Epidermal melanocyte (primary cell): ENCODE data around the gene TNFRSF4.

Experiments used
- DNase-seq: peaks from one replicate; pipeline ENCODE4 v3.0.0; 2011; ENCODE audit warnings: low spot score; ENCODE audit not compliant: insufficient read length

TNFRSF4 gene

DNA sequence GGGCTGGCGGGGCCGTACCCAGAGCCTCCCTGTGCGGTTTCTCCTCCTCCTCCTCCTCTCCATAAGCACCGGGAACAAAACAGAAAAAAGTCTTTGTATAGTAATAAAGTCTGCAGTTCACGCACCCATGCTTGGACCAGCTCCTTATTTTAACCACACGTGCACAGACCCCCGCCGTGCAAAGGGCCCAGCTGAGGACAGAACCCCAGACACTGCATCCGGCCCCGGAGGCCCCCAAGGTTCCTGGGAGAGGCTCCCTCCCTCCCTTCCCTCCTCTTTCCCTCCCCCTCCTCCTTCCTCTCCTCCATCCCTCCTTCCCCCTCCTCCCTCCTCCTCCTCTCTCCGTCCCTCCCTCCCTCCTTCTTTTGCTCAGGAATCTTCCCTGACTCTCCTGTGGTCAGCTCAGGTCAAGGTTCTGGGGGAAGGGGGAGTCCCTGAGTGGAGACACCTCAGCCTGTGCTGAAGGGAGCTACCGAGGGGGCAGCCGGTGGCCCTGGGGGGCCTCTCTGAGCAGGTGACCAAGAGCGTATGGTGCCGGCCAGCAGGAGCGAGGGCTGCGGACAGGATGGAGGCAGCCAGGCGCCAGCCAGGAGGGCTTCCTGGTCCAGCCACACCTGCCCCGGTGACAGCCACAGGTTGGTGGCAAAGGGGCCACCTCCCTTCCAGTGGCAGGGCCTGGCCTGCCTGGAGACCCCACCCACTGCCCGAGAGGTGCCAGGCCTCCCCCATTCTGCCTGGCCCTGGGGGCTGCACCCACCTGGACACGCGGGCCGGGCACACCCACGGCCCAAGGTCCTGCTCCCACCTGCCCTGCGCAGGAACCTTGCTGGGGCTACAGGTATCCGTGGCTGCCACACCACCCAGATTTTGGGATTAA, 43.5 kb downstream of the TNFRSF4 start:
- peak; percentile 14 for DNase-seq

DNA sequence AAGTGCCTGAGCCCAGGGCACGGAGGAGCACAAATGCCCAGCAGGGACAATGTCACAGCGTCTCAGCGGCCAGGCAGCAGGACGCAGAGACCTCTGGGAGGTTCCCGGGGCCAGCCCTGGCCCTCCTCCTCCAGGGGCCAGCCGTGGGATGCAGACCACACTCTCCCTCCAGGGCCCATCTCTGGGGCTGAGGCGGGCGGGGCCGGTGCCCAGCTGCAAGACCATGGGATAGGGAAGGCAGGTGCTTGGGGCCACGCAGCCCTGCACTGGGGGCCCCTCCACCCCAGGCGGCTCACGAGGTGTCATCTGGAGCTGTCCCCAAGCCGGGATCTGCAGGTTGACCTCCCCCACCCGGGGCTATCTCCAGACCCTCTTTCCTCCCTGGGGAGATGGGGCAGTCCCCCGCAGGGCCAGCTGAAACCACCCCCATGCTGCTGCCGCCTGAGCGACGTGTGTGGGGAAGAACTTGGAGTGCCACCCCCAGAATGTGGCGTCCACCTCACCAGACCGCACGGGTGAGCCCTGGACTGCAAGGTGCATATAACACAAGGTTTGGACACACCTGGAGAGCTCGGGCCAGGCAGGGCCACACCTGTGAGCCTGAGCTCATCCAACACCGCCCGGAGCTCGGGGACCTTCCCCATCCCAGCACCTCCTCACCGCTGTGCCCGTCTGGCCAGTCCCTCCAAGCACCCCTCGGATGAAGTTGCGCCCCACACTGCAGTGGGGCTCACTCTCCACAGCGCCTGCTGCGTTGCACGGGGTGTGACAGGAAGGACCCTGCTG, 44.3 kb downstream of the TNFRSF4 start:
- DNase-seq: peak; percentile 14

DNA sequence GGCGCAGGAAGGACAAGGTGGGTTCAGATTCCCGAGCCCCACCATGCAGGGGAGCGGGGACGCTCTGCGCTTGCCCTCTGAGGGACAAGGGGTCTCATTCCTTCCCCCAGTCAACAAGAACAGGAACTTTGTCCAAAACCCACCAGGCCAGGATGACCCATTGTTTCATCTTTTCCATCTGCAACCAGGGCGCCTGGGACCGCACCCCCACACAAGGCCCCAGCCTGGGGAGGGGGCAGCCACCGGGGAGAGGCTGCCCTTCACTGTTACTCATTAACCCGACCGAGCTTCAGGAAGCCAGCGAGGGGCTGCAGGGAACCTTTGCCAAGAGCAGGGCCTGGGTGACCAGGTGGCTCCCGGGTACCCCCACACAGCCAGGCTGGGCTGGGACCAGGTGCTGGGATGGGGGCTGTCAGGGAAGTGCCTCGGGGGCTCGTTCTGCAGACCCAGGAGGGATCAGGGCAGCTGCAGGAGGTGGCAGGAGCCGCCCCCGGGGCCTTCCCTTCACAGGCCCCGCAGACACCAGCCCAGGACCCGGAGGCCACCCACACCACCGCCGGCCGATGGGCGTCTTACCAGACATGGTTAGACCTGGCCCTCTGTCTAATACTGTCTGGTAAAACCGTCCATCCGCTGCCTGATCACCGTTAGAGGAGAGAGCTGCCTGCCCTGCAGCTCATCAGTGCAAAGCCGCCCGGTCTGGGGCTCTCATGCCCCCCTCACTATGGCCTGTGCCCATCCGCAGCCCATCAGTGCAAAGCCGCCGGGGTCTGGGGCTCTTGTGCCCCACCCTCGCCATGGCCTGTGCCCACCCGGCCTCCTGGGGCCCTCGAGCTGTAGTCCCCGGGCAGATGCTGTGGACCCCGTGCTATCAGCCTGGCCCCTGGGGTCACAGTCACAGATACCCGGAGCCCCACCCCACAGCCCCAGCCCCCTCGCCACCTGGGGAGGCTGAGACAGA, 45.2 kb downstream of the TNFRSF4 start:
- DNase-seq: no peak

DNA sequence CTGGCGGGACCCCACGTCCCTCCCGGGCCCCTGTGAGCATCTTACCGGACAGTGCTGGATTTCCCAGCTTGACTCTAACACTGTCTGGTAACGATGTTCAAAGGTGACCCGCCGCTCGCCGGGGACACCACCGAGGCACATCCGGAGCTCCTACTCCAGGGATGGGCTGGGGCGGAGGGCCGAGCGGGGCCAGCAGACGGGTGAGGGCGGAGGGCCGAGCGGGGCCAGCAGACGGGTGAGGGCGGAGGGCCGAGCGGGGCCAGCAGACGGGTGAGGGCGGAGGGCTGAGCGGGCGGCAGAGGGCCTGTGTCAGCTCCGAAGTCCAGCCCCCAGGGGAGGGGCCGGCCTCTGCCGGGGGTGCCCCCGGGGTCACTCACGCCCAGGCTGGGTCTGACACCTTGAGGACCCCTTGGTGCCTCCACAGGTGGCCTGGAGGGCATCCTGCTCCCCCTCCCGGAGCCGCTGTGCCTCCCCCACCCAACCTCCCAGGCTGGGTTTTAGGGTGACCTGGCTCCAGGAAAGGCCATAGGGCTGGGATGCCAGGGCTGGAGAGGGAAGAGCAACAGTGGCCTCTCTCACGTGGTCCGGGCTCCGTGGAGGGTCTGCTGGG, 46.0 kb downstream of the TNFRSF4 start:
- no peak for DNase-seq

DNA sequence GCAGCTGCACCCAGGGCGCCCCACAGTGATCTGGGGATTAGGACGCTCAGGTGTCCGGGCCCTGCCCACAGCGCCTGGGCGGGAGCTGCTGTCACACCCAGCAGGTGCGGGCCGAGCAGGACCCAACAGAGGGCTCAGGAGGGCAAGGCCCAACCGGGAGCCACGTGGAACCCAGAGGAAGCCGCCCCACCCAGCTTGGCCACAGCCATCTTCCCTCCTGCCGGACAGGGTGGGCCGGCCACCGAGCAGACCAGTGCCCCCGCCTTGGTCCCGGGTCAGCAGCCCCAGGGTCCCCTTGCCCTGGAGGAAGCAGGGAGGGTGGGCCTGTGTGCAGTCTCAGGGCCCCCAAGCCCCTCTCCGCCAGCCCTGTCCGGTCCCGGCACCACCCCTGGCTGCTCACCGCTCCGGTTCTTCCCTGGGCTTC, 46.5 kb downstream of the TNFRSF4 start:
- no peak for DNase-seq

DNA sequence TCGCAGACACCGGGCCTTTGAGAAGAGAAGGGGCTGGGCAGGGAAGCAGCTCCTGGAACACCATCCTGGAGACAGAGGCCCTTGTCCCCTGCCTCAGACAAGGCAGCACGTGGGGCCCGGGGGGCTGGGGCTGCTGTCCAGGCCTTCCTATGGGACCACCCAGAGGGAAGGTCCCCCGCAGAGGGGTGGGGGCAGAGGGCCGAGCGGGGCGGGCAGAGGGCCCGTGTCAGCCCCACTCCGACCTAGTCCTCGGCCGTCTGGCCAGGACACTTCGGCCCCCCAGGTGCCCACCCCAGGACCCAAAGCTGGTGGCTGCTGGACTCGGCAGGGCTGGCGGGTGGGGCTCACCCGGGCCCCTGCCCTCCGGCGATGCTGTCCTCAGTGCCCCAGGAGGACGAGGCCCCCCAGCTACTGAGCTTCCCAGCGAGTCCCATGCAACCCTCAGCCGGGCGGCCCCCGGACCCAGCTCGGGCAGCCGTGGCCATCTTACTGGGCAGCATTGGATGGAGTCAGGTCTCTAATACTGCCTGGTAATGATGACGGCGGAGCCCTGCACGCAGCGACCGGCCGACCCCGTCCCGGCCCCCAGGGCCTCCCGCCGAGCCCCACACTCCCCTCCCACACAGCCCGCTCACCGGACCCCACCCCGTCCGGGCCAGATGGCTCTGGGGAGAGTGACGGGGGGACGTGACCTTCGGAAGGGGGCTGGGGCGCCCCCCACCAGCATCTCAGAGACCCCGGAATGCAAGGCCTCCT, 47.1 kb downstream of the TNFRSF4 start:
- no peak for DNase-seq

DNA sequence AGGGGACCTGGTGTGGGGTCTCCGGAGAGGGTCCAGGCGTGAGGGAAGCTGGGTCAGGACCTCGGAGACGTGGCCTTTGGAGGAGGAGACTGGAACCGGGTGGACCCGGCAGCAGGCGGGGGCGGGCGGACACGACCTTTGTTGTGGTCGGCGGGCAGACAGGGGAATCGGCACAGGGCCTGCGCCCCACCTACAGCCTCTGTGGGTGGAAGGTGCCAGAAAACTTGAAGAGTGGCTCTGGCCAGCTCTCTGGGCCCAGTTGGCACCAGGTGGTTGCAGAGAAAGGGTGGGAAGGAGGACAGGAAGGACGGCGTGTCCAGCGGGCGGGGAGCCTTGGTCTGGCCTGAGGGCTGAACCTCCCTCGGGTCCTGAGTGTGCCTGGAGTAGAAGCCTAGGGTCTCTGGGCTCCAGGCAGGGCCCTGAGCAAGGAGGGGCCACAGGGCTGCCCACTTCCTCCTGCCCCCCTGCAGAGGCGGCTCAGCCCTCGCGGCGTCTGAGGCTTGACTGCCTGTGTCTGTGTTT, 48.0 kb downstream of the TNFRSF4 start:
- DNase-seq: no peak

DNA sequence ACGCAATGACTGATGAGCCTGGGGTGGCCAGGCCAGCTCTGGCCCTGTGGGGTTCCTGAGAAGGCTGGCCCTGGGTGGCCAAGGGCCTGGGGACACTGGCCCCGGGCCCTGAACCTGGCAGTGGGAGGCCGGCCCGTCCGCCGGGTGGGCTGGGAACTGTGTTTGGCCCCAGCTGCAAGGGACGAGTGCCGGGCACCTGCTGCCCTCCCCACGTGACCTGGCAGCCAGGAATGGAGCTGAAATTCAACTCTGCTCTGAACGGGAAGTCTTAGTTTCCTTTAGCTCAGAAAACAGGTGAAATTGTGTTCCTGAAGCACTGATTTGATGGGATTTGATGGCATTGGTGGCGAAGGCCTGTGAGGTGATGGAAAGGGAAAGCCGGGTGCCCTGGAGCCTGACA, 48.5 kb downstream of the TNFRSF4 start:
- DNase-seq: no peak

DNA sequence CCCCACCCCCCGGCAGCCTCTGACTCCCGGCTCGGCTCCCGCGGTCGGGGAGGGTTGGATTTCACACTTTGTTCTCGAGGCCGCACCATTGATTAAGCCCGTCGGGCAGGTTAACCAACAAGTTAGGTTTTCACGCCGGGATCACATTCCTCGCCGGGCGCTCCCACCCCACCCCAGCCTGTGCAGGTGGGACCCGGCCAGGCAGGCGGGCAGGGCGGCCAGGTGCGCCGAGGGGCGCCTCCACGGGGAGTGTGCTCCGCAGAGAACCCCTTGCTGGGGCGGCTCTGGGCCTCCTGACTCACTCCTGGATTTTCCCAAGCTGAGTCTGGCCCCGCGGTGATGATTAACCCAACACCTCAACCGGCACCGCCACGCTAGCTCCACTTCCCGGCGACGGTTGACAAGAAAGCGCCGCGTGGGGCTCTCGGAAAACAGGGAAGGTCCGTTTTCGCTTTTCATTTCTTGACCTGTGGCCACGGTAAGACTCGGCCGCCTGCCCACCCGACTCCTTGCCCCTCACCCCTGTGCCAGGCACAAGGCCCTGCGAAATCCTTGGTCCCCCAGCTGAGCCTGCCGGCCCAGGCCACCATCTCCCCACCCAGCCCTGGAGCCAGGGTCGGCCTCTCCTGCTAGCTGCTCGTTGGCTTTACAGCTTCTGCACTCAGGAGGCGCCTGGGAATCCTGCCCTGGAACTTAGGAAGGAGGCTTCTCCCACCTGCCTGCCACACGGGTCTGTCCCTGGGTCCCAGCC, 49.1 kb downstream of the TNFRSF4 start:
- no peak for DNase-seq

DNA sequence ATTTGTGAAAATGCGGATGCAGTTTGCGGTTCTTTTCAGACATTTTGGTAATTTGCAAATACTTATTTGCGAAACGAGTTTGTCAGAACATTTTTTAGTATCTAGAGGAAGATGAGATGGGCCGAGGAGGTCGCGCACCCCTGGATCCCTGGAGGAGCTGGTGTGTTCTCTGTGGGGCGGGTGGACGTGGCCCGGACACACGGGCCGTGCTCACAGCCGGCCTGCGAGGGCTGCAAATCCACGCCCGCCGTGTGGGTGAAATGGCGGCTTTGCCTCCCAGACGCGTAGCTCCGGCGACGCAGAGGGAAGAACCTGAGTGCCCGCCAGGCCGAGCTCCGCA, 49.6 kb downstream of the TNFRSF4 start:
- no peak for DNase-seq

DNA sequence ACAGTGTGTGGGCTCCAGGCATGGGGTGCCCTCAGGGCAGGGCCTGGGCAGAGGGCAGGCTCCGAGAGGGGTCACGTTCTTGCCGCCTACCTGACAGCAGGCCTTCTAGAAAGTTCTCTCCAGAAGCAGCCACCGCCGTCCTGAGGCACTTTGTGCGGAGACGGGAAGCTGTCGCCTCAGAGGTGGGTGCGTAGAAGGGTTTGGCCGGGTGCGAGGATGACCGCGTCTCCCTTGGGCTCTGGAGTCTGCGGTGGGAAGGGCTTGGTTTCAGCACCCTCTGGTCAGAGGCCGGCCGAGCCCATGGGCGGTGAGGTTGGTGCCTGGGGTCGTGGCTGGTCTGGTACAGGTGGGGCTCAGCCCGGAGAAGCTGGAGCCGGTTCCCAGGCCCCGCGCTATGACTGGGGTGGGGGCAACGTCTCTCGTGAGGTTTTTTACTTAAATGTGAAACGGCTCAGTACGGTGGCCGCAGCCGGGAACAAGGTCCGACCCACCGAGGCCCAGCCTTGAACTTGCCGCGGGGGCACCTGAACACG, 50.3 kb downstream of the TNFRSF4 start:
- no peak for DNase-seq

DNA sequence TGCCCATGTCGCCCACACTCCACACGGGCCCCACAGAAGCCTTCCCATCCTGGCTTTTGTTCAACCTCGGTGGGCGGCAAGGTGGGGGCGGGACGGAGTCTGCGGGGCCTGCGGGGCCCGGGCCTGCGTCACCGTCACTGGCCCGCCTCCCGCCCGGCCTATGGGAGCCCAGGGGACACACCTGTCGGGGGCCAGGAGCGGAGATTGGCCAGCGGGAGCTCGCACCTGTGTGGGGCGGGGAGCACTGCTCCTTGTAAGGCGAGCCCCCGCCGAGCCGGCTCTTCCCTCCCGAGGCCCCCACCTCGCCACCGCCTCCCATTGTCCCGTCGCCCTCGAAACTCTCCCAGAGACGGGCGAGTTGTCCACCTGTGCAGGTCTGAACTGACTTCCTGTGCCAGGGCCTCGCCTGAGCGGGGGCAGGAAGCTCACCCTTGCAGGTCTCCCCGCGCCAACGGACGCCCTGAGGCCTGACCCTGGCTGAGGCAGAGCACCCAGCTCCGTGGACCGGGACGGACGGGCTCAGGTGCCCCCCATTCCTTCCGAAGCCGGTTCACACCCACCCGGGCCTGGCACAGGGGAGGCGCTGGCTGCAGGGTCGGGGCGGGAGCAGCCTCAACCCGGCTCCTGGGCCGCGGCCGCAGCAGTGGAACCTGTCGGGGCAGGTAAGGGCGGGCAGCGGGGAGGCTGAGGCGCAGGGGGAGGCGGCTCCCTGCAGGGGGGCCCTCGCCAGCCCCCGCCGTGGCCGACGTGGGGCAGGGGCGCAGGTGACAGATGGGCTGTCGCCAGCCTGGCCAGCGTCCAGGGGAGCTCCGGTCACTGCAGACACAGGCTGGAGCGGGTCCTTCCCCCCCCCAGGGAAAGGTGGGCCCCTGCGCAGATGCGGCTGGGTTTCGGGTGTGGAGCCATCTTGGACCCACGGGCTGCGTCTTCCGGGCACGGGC, 51.1 kb downstream of the TNFRSF4 start:
- DNase-seq: no peak

DNA sequence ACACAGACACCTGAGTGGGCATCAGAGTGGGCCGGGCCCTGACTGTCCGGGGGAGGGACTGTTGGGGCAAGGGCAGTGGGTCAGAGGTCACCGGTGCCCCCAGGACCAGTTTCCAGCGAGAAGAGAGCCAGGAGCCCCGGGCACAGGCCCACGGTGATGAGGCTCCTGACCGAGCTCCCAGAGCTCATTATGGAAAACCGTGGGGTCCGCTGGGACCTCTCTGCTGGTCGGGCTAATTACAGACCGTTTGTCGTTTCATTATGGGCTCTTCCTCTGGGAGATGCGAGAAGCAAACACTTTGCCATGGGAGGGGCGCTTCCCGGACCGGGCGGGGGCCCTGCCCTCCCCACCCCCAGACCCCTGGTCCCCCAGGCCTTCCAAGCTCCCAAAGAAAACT, 52.3 kb downstream of the TNFRSF4 start:
- DNase-seq: no peak
